M059J (cell line): ENCODE data around the gene SPAG5. TPM values are rescaled to one million over a fixed set of nuclear protein-coding genes. Genes with fewer than 3 reads are reported as not detected.

Experiments used
- total RNA-seq: library from RNA; depleted of rRNA; stranded (reverse); fragments of >200 nt; shearing (Covaris generic); gene quantifications from 2 replicates; pipeline ENCODE4 v1.2.3, GENCODE V29; 2014; rRNA removed

SPAG5 gene
- total RNA-seq, 1 experiment from 2014 or later = 104 TPM

Other genes with a start within 250 kb of the SPAG5 start
- gene POLDIP2, start 241.5 kb downstream of the SPAG5 start, total RNA-seq = 119 and 121 TPM in 2 replicates
- not detected in 2 replicates for gene SEBOX, start 233.8 kb downstream of the SPAG5 start, total RNA-seq
- gene VTN, start 228.7 kb downstream of the SPAG5 start, total RNA-seq = not detected in 2 replicates
- gene SARM1, start 227.3 kb downstream of the SPAG5 start, total RNA-seq = 4.0 and 6.4 TPM in 2 replicates
- gene SLC46A1, start 192.8 kb downstream of the SPAG5 start, total RNA-seq = 6.4 and 6.8 TPM in 2 replicates
- gene SLC13A2, start 125.4 kb downstream of the SPAG5 start, total RNA-seq = not detected in 2 replicates
- not detected in 2 replicates for gene FOXN1, start 92.7 kb downstream of the SPAG5 start, total RNA-seq
- gene UNC119, start 46.4 kb downstream of the SPAG5 start, total RNA-seq = 29.8 and 36.9 TPM in 2 replicates
- 112 and 119 TPM in 2 replicates for gene PIGS, start 27.5 kb downstream of the SPAG5 start, total RNA-seq
- gene ALDOC, start 22.1 kb downstream of the SPAG5 start, total RNA-seq = 0.32 TPM in 1 of 2 replicates, not detected in the other
- gene RSKR, start 15.2 kb upstream of the SPAG5 start, total RNA-seq = 2.2 and 9.7 TPM in 2 replicates
- gene BLTP2, start 46.1 kb upstream of the SPAG5 start, total RNA-seq = 92.0 and 97.6 TPM in 2 replicates
- gene SDF2, start 62.9 kb upstream of the SPAG5 start, total RNA-seq = 74.0 and 81.7 TPM in 2 replicates
- gene SUPT6H, start 63.2 kb upstream of the SPAG5 start, total RNA-seq = 20.8 and 28.1 TPM in 2 replicates
- gene PROCA1, start 112.9 kb upstream of the SPAG5 start, total RNA-seq = 0.84 and 1.3 TPM in 2 replicates
- 27.3 and 32.1 TPM in 2 replicates for gene RAB34, start 118.8 kb upstream of the SPAG5 start, total RNA-seq
- 444 and 507 TPM in 2 replicates for gene RPL23A, start 121.0 kb upstream of the SPAG5 start, total RNA-seq
- 9.4 and 11.2 TPM in 2 replicates for gene TLCD1, start 127.2 kb upstream of the SPAG5 start, total RNA-seq
- gene NEK8, start 129.8 kb upstream of the SPAG5 start, total RNA-seq = 2.4 and 2.6 TPM in 2 replicates
- gene TRAF4, start 145.0 kb upstream of the SPAG5 start, total RNA-seq = 44.9 and 48.0 TPM in 2 replicates
- 3.2 and 13.2 TPM in 2 replicates for gene FAM222B, start 243.8 kb upstream of the SPAG5 start, total RNA-seq